SKM-1 treated with dmso at 0.1 percent for 144 hours (cell line): ENCODE data around the gene UBASH3A.

Experiments
- DNase-seq: peaks from one replicate; lab custom pipeline; 2025; ENCODE audit not compliant: unreplicated experiment; lab: John Stamatoyannopoulos, UW

UBASH3A gene

GRCh38 chr21:42403611-42404231, at the start of gene UBASH3A:
TSS of gene UBASH3A (plus strand) at chr21:42403902. CDS start at chr21:42403946, 44 bp downstream.
- DNase-seq, result no peak

GRCh38 chr21:42356046-42356445, 47.7 kb upstream of the UBASH3A start:
- no peak for DNase-seq

DNA sequence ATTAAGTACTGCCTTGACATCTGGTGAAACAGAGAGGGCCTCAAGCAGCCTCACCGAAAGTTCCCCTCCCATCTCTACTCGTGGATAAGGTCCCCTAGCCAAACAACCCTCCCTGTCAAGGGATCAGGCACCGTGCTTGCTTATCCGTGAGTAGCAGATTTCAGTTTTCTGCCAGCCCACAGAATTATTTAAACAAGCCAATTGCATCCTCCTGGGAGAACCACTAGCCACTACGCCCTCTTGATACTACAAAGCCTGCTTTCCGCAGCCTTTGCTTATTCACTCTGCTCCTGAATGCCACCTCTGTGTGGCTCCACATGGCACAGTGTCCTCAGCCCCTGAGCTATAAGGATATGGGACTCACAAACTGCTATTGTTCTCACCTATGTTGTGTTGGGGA, 47.1 kb upstream of the UBASH3A start:
- no peak for DNase-seq

- DNase-seq, result no peak
These were observed 46.4 kb upstream of the UBASH3A start for GRCh38 chr21:42357307-42357706.

DNA sequence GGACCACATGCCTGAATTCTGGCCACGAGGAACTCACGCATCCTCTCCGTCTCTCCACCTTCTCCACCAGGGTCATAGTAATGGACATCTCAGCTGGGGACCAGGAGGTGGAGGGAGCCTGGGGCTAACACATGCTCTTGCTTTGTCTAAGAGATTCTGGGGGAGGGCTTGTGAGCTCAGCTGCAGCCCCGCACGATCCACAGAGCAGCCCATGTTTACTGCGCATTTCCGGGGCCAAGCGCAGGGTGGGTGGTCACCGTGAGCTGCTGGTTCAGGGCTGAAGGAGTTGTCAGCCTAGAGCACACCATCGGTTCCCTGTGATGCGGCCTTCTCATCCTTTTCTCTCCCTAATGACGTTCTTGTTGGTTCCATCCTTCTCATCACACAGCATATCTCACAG, 45.4 kb upstream of the UBASH3A start:
- no peak for DNase-seq

GRCh38 chr21:42358937-42359336, 44.8 kb upstream of the UBASH3A start:
- DNase-seq, result no peak

- no peak for DNase-seq
These were observed 43.4 kb upstream of the UBASH3A start for GRCh38 chr21:42360317-42360716.

DNA sequence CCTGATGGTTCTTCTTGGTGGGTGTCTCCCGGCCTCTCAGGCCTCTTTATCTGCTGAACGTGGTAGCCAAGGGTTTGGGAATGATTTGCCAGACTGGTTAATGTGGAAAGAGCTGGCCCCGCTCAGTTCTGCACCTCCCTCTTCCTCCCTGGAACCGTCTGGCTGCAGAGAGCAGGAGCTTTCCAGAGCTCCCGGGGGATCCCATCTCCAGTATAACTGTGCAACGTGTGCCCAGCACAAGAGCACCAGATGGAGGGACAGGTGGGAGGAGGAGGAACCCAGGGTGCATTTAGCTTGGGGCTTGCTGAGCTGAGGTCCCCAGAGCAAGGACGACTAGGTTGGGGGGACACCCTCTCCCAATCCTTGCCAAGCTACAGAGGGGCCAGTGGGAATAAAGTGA, 42.4 kb upstream of the UBASH3A start:
- no peak for DNase-seq

DNA sequence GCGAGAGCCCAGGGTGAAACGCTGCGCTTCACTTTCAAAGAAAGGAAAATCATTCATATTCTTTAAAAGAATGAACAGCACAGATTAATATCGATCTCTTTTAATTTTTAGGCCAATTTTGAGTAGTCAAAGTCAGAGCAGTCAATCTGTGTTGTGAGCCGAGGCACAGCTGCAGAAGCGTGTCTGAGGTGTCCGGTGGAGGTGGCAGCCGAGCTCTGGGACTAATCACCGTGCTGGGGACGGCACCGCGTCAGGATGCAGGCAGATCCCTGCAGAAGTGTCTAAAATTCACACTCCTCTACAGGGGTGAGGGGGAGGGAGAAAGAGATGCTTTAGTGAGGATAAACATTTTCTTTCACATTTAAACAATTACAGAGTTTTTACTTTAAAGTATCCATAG, 41.5 kb upstream of the UBASH3A start:
- no peak for DNase-seq

DNA sequence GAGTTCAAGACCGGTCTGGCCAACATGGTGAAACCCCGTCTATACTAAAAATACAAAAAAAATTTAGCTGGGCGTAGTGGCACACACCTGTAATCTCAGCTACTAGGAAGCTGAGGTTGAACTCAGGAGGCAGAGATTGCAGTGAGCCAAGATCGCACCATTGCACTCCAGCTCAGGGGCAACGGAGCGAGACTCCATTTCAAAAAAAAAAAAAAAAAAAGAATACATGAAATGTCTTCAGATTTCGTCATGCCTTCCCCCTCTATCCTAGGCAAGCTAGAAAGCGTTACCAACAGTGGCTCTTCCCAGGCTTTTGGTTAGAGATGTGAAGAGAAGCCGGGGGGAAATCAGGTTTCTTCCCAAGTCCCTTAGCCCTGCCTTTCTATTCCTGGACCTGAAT, 41.0 kb upstream of the UBASH3A start:
- DNase-seq, result no peak

GRCh38 chr21:42363312-42363711, 40.4 kb upstream of the UBASH3A start:
- DNase-seq, result no peak

- DNase-seq, result peak; percentile 56
These were observed 39.3 kb upstream of the UBASH3A start for GRCh38 chr21:42364304-42364865.

- DNase-seq, result no peak
These were observed 37.9 kb upstream of the UBASH3A start for GRCh38 chr21:42365770-42366169.

GRCh38 chr21:42366292-42367010, 37.3 kb upstream of the UBASH3A start, which contains the start of gene TFF1:
TSS of gene TFF1 (minus strand) at chr21:42366535. CDS start at chr21:42366495, 40 bp downstream.
- no peak for DNase-seq

- no peak for DNase-seq
These were observed 36.1 kb upstream of the UBASH3A start for GRCh38 chr21:42367367-42368165.

DNA sequence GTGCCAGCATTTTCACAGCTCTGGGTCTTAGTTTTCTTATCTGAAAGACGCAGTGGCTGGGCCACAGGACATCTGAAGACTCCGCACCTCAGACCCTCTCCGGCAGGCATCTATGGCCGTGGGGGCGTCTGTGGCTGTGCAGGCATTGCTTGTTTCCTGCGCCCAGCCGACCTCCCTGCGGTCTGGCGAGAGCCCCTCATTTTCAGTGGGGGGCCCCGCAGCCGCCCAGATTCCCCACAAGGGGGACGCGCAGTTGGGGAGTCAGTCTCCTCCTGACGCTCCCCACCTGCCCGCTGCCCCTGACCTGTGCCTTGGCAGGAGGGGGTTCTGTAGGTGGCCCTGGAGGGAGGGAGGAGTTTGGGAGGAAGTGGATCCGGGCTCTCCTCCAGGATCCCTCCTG, 33.9 kb upstream of the UBASH3A start:
- no peak for DNase-seq

DNA sequence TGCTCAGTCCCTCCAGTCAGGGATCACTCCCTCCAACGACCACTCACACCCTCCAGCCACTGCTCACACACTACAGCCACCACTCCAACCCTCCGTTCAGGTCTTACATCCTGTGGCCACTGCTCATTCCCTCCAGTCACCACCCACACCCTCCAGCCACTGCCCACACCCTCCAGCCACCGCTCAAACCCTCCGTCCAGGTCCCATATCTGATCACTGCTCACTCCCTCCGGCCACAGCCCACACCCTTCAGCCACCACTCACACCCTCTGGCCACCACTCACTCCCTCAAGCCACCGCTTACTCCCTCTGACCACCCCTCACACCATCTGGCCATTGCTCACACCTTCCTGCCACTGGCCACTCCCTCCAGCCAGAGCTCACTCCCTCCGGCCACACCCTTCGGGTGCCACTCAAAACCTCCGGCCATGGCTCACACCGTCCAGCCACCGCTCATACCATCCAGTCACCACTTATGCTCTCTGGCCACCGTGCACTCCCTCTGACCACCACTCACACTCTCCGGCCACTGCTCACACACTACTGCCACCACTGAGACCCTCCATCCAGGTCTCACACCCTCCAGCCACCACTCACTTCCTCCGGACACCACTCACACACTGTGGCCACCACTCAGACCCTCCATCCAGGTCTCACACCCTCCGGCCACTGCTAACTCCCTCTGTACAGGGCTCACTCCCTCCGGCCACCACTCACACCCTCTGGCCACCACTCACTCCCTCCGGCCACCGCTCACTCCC, 32.6 kb upstream of the UBASH3A start:
- no peak for DNase-seq

GRCh38 chr21:42373196-42373907, 30.4 kb upstream of the UBASH3A start:
- no peak for DNase-seq

GRCh38 chr21:42373908-42374455, 29.7 kb upstream of the UBASH3A start:
- no peak for DNase-seq

DNA sequence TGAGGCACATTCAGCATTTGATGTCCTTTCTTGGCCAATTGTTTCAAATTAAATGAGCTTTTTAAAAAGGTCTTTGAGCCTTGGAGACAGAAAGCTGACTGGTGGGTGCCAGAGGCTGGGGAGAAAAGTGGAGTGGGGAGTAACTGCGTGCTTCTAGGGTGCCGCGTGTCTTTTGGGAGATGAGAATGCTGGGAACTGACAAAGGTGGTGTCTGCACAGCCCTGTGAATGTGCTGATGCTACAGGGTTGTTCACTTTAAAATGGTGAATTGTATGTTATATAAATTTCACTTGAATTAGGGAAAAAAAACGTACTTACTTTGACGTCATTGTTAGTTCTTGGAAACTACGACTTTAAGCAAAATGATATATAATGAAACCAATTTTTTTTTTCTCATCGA, 29.2 kb upstream of the UBASH3A start:
- no peak for DNase-seq
